ENCODE data around the gene FAM241A. TPM values are rescaled to one million over a fixed set of nuclear protein-coding genes. Genes with fewer than 3 reads are reported as not detected.
"Not testable (repeated sequence)": the region's sequence is repeated elsewhere in the genome, so short reads cannot be mapped to it uniquely, and the experiment has no call there.

The FAM241A gene
- 1 to 10 TPM; 3.6 to 5.7 (median 4.4) TPM for polyA plus RNA-seq (ENCODE audit: insufficient read length in 10 of 10)
- long read RNA-seq, donor 1, full-length matches to known transcripts: 13 of 13 reads
- long read RNA-seq, donor 1, partial matches to known transcripts: 0 of 13 reads
- long read RNA-seq, donor 1, other reads (novel, unspliced or antisense): 0 of 13 reads
- long read RNA-seq, donor 2, full-length matches to known transcripts: 6 of 6 reads
- long read RNA-seq, donor 2, partial matches to known transcripts: 0 of 6 reads
- long read RNA-seq, donor 2, other reads (novel, unspliced or antisense): 0 of 6 reads
- long read RNA-seq, donor 3: 0 reads
- long read RNA-seq, donor 4, full-length matches to known transcripts: 7 of 7 reads
- long read RNA-seq, donor 4, partial matches to known transcripts: 0 of 7 reads
- long read RNA-seq, donor 4, other reads (novel, unspliced or antisense): 0 of 7 reads
- long read RNA-seq, donor 5, full-length matches to known transcripts: 18 of 18 reads
- long read RNA-seq, donor 5, partial matches to known transcripts: 0 of 18 reads
- long read RNA-seq, donor 5, other reads (novel, unspliced or antisense): 0 of 18 reads
- long read RNA-seq, donor 6, full-length matches to known transcripts: 13 of 13 reads
- long read RNA-seq, donor 6, partial matches to known transcripts: 0 of 13 reads
- long read RNA-seq, donor 6, other reads (novel, unspliced or antisense): 0 of 13 reads
- long read RNA-seq, donor 7, full-length matches to known transcripts: 8 of 8 reads
- long read RNA-seq, donor 7, partial matches to known transcripts: 0 of 8 reads
- long read RNA-seq, donor 7, other reads (novel, unspliced or antisense): 0 of 8 reads
- long read RNA-seq, donor 8, full-length matches to known transcripts: 8 of 8 reads
- long read RNA-seq, donor 8, partial matches to known transcripts: 0 of 8 reads
- long read RNA-seq, donor 8, other reads (novel, unspliced or antisense): 0 of 8 reads
- long read RNA-seq, donor 9, full-length matches to known transcripts: 3 of 3 reads
- long read RNA-seq, donor 9, partial matches to known transcripts: 0 of 3 reads
- long read RNA-seq, donor 9, other reads (novel, unspliced or antisense): 0 of 3 reads

DNA sequence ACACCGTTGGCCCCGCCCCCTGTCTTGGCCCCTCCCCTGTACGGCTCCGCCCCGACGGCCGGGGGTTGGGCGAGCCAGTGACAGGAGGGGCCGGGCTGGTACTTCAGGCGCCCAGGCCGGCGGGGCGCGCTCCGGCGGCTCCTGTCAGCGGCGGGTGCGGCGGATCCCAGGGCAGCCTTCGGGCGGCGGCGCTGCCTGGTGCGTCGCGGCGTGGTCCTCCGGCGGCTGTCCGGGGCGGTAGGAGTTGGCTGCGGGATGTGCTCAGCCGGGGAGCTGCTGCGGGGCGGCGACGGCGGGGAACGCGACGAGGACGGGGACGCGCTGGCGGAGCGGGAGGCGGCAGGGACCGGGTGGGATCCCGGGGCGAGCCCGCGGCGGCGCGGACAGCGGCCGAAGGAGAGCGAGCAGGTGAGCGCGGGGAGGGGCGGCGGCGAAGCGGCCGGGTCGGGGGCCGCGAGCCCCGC is at the start of gene FAM241A:
TSS of gene FAM241A (plus strand) at position 129 of the 464 bp plus-strand sequence. CDS start at position 256, 127 bp downstream.
- DNase-seq: peak; percentile 74 to 86 (median 75)

DNA sequence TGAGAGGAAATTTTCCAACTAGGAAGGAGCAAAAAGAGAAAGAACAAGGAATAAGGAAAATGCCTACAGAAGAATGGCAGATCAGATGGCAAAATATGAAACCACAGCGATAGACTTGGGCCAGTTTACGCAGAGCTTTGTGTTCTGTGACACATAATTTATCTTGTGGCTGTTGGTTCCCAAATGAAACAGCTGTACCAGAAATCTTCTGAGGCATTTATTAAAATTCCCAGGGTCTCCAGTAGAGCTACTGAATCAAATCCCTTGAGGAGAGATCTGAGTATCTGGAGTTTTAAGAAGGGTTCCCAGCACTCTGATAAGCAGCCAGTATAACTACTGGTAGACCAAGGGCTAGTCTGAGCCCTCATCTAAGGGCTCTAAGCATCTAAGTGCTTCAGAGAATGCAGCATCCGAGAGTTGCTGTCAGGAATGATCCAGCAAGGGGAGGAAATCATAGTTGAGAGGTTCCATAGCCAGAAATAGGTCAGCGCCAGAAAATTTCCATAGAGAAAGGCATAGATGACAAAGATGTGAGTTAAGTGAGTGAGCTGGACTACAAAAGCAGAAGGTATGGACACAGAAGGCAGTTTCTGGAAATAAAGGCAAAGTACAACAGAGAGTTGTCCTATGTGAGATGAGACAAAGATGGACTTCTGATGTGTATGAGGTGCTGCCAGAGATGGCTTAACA is 46.3 kb upstream of the FAM241A start:
- DNase-seq: no peak

DNA sequence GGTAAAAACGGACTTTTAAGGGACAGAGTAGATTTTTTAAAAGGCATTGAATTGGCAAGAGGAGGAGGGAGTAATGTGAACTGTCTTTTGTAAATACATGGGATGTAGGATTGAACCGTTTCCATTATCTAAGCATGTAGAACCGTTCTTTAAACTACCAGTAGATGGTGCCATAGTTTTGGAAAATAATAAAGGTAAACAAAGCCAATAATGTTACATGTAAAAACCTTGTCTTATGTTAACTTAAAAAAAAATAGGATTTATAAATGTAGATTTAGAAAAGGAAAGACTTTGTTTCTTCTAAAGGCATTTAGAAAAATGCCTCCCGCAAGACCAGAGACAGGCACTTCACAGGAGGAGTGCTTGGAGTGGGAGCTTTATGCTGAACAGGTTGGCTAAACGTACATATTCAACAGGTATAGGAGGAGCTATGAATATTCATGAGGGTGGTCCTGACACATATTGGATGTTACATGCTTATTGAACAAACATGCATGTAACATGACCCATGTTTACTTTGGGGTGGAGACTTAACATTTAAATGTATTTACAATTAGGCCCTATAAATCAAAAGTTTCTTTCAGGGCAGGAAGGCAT is 45.5 kb upstream of the FAM241A start:
- peak; percentile 43 to 77 (median 52) for DNase-seq

DNA sequence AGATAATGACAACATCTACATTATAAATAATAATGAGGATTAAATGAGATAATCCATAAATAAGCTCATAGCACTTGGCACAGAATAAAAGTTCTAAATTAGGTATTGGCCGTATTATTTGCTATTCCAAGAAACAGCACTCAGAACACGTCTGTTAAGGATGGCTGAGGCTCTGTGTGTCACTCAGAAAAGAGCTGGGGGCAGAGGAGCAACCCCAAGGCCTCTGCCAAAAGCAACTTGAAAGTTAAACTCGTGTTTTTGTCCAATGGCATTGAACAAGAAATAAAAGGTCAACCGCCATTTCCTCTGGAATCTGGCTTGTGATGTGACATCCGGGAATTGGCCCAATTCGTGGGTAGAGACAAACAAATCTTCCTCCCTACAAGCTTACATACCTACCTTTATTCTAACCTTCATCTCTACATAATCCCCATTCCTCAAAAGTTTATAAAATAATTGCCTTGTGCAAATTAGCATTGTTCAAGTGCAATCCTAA is 42.3 kb upstream of the FAM241A start:
- no peak for DNase-seq

DNA sequence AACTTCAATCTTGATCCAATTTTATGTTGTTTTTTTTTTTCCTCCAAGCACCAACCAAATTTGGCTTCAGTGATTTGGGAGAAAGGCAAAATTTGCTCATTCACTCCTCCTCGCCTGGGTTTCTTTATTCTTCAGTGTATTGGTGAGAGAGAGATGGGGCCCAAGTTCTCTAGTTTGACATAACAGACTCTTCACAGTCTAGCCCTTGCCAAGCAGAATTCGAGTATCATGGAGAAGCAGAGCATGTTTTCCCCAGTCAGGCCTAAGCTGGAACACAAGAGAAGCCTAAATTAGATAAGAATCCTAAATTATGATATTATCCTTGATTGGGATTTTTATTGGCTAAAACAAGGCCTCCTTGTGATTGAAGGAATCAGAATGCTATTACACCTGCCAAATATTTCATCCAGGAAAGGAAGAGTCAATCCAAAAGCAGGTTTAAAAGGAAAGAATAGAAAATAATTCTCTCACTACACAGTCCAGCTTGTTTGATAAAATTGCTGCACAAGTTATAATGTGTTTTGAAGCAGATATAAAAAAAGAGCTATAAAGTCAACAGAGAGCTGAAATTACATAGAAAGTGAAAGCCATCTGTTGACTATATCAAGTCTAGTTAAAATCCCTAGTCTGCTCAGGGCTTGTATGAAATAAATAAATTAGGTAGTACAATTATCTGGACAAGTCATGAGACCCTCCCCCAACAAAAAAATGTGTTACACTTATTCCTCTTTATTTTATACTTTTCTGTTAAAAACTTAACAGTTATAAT is 39.9 kb upstream of the FAM241A start:
- no peak for DNase-seq

DNA sequence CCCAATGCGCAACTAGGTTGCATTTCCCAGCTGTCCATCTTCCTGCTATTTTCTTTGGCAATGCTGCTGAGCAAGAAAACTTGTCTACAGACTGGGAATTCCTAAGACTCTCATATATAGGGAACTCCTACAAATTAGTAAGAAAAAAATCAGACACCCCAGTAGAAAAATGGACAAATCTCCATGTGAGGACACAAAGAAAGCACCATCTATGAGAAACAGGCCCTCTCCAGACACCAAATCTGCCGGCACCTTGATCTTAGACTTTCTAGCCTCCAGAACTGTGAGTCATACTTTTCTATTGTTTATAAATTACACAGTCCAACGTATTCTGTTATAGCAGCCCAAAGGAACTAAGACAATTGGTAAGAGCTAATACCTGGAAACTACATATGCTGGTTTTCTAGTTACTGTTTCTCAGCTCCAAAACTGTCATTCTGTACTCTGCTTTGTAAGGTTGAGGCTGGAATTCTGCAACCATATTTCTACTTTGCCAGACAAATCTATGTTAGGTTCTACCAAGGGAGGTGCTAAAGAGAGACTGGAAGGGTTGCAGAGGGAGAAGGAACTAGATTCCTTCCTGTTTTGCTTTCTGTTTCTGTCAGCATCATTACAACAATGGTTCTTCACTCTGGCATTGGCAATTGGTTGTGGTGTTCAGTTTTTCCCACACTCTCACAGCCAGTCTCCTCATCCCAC is 35.7 kb upstream of the FAM241A start:
- no peak for DNase-seq

DNA sequence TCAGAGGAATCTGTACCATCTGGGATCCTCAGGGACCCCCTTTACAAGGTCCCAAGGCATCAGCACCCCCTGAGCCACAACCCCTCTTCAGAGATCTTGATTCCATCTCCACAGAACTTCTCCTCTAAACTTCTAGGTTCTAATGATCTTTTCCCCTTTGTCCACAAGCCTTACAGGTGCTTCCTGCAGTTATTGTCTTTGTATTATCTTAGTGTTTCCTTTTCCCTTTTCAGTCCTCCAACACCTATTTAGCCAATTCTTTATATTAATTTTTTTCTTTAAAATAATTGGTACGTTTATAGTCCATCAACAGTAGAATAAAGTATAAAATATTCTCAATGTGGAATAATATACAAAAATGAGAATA is 35.2 kb upstream of the FAM241A start:
- DNase-seq: no peak

DNA sequence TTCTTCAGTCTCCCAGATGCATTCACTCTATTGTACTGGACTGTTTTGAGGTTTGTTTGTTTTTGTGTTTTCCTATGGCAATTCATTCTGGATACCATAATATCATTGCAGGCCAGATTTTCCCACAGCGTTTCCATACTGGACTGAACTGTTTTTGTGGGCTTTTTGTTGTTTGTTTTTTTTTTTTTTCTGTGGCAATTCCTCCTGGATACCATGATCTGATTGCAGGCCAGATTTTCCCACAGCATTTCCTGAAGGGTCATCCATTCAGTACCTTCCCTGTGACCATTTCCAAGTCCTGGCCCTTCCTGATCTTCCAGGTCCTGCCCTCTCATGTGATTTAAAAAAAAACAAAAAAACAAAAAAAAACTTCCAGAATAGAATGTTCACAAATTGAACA is 33.9 kb upstream of the FAM241A start:
- DNase-seq: no peak

DNA sequence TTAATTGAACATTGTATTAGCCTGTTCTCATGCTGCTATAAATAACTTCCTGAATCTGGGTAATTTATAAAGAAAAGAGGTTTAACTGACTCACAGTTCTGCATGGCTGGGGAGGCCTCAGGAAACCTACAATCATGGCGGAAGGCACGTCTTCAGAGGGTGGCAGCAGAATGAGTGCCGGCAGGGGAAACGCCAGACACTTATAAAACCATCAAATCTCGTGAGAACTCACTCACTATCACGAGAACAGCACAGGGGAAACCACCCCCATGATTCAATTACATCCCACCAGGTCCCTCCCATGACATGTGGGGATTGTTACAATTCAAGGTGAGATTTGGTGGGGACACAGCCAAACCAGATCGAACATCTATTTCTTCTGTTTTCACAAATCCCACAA is 33.2 kb upstream of the FAM241A start:
- DNase-seq: not testable (repeated sequence)

DNA sequence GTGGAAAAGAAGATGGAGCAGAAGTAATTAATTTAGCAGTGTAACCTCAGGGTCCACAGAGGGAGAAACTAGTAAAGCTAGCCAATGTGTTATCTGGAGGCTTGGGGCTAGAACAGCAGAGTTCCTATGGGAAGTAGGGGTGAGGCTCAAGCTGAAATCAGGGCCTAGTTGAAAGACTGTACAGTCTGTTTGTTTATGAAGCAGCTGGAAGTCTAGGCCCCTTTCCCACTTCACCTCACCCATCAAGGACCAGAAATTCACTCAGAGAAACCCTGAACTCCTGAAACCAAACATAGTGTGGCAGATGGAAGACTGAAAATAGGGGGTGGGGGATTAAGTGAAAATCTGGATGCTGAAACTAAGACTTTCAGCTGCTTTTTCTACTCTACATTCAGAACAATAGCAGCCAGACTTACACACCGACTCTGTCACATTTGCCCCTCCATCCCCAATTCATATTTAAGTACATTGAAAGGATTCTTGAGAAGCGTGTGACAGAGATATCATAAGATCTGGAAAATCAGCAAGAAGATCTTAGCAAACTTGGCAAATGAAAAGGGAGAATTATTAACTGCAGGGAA is 32.6 kb upstream of the FAM241A start:
- DNase-seq: no peak

DNA sequence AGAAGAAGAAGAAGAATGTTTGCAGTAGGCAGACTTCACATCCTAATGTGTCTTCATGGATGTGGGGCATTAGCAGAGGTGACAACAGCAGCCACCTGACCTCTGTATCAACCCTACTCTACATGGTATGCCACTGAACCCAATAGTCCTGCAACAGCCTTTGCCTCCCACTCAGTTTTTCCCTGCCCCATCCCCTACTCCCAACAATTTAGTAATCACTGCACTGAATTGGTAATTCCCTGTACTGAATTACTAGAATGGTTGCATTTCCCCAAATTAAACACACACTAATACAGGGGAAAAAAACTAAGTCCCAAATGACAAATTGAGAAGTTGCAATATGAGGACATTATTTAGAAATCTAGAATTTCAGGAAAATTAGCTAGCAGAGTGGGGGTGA is 31.4 kb upstream of the FAM241A start:
- no peak for DNase-seq

DNA sequence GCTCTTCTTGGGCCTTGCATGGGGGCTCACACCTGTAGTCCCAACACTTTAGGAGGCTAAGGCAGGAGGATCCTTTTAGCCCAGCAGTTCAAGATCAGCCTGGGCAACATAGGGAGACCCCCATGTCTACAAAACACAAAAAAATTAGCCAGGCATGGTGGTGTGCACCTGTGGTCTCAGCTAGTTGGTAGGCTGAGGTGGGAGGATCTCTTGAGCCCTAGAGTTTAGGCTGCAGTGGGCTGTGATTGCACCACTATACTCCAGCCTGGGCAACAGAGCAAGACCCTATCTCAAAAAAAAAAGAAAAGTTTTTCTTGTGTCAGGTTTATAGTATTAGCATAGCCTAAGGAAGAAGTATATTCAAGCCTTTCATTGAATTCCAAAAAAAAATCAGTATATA is 30.8 kb upstream of the FAM241A start:
- no peak for DNase-seq

DNA sequence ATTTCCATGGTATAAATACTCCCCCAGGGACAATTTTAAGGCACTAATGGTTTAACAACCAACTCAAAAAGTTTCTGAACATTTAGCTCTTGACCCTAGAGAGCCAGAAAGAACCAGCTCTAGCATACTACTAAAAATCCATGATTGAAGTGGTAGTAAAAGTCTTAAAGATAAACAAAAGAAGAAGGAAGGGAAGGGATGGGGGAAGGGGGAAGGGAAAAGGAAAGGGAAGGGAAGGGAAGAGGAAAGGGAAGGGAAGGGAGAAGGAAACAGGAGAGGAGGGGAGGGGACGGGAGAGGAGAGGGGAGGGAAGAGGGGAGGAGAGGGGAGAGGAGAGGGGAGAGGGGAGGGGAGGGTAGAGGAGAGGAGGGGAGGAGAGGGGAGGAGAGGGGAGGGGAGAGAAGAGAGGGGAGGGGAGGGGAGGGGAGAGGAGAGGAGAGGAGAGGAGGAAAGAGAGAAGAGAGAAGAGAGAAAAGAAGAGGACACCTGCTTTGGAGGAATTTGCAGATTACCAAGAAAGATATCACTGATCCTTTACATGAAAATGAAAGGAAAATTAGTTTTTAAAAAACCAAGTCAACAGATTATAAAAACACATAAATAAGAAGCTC is 26.4 kb upstream of the FAM241A start:
- no peak for DNase-seq

DNA sequence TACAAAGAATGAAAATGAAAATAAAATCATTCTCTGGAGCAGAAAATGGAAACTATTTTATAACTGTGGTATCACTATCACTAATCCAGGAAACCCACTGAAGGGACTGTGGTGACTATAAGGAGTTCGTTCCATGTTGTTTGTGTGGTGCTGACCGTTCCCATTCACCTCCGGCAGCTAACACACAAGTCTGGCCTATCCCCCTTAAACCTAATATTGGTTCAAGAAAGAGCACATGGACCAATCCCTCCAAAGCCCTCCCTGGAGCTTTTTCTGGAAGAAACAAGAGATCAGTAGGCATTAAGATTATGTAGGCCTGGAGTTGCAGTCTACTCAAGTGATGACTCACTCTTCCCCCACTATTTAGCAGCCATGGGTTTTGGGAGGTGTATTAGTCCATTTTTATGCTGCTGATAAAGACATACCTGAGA is 25.9 kb upstream of the FAM241A start:
- no peak for DNase-seq

DNA sequence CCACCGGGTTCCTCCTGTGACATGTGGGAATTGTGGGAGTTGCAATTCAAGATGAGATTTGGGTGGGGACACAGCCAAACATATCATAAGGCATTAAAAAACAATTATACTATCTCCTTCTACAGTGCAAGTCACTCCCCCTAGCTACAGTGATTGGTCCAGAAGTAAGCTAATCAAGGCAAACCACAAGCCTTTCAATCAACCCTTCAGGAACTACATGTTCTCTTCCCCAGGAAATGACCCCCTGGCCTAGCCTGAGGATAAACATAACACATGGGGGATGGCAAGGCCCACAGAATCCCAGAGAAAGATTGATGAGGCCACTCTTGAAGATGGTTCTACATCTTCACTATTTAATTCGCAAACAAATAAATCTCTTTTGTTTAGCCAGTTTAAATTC is 25.2 kb upstream of the FAM241A start:
- no peak for DNase-seq

DNA sequence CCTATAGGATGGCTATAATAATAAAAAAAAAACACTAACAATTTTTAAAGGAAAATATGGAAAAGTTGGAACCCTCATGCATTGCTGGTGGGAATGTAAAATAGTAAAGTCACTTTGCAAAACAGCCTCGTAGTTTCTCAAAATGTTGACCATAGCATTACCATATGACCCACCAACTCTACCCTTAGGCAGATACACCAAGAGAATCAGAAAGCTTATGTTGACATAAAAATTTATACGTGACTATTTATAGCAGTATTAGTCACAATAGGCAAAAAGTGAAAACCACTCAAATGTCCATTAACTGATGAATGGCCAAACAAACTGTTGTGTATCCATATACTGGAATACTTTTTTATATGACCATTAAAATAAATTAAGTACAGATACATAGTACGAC is 19.8 kb upstream of the FAM241A start:
- no peak for DNase-seq

DNA sequence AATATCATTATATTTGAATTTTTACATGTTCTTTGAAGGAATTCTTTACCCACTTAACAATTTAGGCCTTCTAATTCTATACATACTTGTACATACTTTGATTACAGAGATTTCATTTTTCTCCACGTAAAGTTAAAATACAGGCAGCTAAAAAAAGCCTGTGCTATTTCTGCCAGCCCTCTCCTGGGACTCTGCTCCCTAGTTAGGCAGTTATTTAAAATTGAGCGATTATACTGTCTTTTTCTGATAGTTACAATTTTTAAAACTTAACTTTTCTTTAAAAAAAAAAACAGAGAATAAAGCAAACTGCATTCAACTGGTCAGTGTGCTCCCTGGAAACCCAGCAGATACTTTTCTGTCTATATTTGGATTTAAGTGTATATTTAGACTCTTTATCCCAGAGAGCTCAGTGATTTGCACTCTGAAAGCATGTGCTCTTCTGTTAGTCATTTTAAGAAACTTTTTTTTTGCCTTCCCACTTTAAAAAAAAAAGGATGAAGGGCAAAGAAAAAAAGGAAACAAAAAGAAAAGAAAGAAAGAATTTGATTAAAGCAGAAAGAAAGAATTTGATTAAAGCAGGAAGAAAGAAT is 18.1 kb upstream of the FAM241A start:
- DNase-seq: no peak

DNA sequence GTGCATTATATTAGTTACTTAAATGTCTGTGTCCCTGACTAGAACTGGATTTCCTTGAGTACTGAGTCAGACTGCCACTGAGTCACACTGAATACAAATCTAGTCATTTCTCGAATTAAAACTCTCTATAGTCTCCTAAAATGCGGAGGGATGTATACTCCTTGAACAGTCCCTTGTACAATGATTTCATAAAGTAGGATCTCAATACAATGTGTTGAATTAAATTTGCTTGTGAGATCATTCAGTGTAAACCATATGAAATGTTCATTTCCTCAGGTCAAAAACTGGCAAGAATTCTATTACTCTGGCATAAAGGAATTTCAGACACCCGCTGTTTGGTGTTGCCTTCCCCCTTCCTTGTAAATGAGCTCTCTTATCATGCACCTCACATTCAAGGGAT is 17.5 kb upstream of the FAM241A start:
- DNase-seq: no peak

Data from muscle of back (tissue), 13 donors.